Mesenchymal stem cell (in vitro differentiated cells and primary cell): ENCODE data around the gene SMURF2.
A peak's percentile ranks its signal among the peaks of the same experiment; 100 is the strongest.

Source experiments
- DNase-seq: peaks from one replicate; pipeline ENCODE4 v3.0.0-alpha.2; 2013
- H2AFZ ChIP-seq: one replicate; pipeline ENCODE4 v1.6.1; 2013; ENCODE audit warnings: low read depth, mild to moderate bottlenecking, control low read depth, inconsistent platforms, low read length, moderate library complexity
- H2AK5ac ChIP-seq: 2 replicates; pipeline ENCODE4 v1.6.1; 2013; ENCODE audit warnings: low read length, moderate library complexity, mild to moderate bottlenecking, inconsistent platforms; ENCODE audit not compliant: severe bottlenecking
- H2BK120ac ChIP-seq: one replicate; pipeline ENCODE4 v1.6.1; 2013; ENCODE audit warnings: low read depth, mild to moderate bottlenecking, inconsistent platforms, low read length, moderate library complexity
- H2BK12ac ChIP-seq, 2 experiments: one replicate each; pipeline ENCODE4 v1.6.1; 2013; ENCODE audit warnings: inconsistent platforms in 2 of 2, low read length in 2 of 2, mild to moderate bottlenecking in 2 of 2, moderate library complexity in 2 of 2, control low read depth in 1 of 2
- H2BK15ac ChIP-seq: one replicate; pipeline ENCODE4 v1.6.1; 2013; ENCODE audit warnings: mild to moderate bottlenecking, low read depth, inconsistent platforms; ENCODE audit not compliant: poor library complexity, severe bottlenecking
- H2BK5ac ChIP-seq: 2 replicates; pipeline ENCODE4 v1.6.1; 2013; ENCODE audit warnings: low read depth, mild to moderate bottlenecking, low read length, control low read depth, inconsistent platforms; ENCODE audit not compliant: poor library complexity, severe bottlenecking
- H3K14ac ChIP-seq, 2 experiments: one replicate each; pipeline ENCODE4 v1.6.1; 2013; ENCODE audit warnings: inconsistent platforms in 2 of 2, low read length in 2 of 2, control low read depth in 1 of 2, mild to moderate bottlenecking in 1 of 2, moderate library complexity in 1 of 2
- H3K18ac ChIP-seq, 2 experiments: one replicate each; pipeline ENCODE4 v1.6.1; 2013; ENCODE audit warnings: inconsistent platforms in 2 of 2, low read length in 2 of 2, control low read depth in 1 of 2, low read depth in 1 of 2, mild to moderate bottlenecking in 1 of 2
- H3K23ac ChIP-seq, 2 experiments: one replicate each; pipeline ENCODE4 v1.6.1; 2013; ENCODE audit warnings: inconsistent platforms in 2 of 2, low read length in 2 of 2, mild to moderate bottlenecking in 2 of 2, moderate library complexity in 2 of 2, control low read depth in 1 of 2
- H3K27ac ChIP-seq: 2 replicates; pipeline ENCODE4 v1.5.1; 2013; ENCODE audit warnings: mild to moderate bottlenecking, moderate library complexity, low read length, control low read depth, inconsistent platforms; ENCODE audit not compliant: poor library complexity, severe bottlenecking
- H3K27me3 ChIP-seq, 2 experiments: 2 replicates each; pipeline versions ENCODE4 v1.6.1 to v1.7.0; 2013; ENCODE audit warnings: low read length in 2 of 2, mild to moderate bottlenecking in 2 of 2, moderate library complexity in 2 of 2, control low read depth in 1 of 2, inconsistent platforms in 1 of 2; ENCODE audit not compliant: control insufficient read depth in 1 of 2, insufficient read depth in 1 of 2
- H3K36me3 ChIP-seq, 2 experiments: 2 replicates each; pipeline versions ENCODE4 v1.6.1 to v1.7.0; 2013; ENCODE audit warnings: low read length in 2 of 2, control low read depth in 1 of 2, inconsistent platforms in 1 of 2, low read depth in 1 of 2, mild to moderate bottlenecking in 1 of 2; ENCODE audit not compliant: insufficient read depth in 2 of 2, control insufficient read depth in 1 of 2
- H3K4ac ChIP-seq, 2 experiments: one replicate each; pipeline ENCODE4 v1.6.1; 2013; ENCODE audit warnings: inconsistent platforms in 2 of 2, low read length in 2 of 2, mild to moderate bottlenecking in 2 of 2, moderate library complexity in 2 of 2, control low read depth in 1 of 2, low read depth in 1 of 2
- H3K4me1 ChIP-seq: 2 replicates; pipeline ENCODE4 v1.6.1; 2013; ENCODE audit warnings: low read depth, low read length, control low read depth; ENCODE audit not compliant: control insufficient read depth, insufficient read depth
- H3K4me2 ChIP-seq: 2 replicates; pipeline ENCODE4 v1.6.1; 2013; ENCODE audit warnings: low read length, mild to moderate bottlenecking, inconsistent platforms; ENCODE audit not compliant: poor library complexity, severe bottlenecking
- H3K4me3 ChIP-seq, 2 experiments: 2 replicates each; pipeline versions ENCODE4 v1.5.1 to v1.7.0; 2013; ENCODE audit warnings: low read length in 2 of 2, mild to moderate bottlenecking in 2 of 2, control low read depth in 1 of 2, low read depth in 1 of 2; ENCODE audit not compliant: insufficient read depth in 1 of 2
- H3K79me1 ChIP-seq: replicated peaks from 2 replicates; pipeline ENCODE4 v1.6.1; 2013; ENCODE audit warnings: mild to moderate bottlenecking, control low read depth, low read length, inconsistent platforms; ENCODE audit not compliant: poor library complexity, severe bottlenecking
- H3K9ac ChIP-seq: 2 replicates; pipeline ENCODE4 v1.7.0; 2013; ENCODE audit warnings: mild to moderate bottlenecking, low read length, moderate library complexity
- H3K9me3 ChIP-seq: 2 replicates; pipeline ENCODE4 v1.7.0; 2013; ENCODE audit warnings: mild to moderate bottlenecking, low read length; ENCODE audit not compliant: control insufficient read depth
- H4K8ac ChIP-seq: one replicate; pipeline ENCODE4 v1.6.1; 2013; ENCODE audit warnings: inconsistent platforms, mild to moderate bottlenecking, low read length, moderate library complexity
- H4K91ac ChIP-seq: one replicate; pipeline ENCODE4 v1.6.1; 2013; ENCODE audit warnings: mild to moderate bottlenecking, low read length, inconsistent platforms
- WGBS: methylation state at CpG from one replicate; pipeline ENCODE4 v1.1.7; 2013; ENCODE audit warnings: mixed read lengths; 5-methylcytosine and 5-hydroxymethylcytosine counted together

Gene SMURF2

GRCh38 chr17:64531955-64532371 lies 130.1 kb downstream of the SMURF2 start:
- H2BK15ac ChIP-seq: no peak overlapping the region
- H3K4ac ChIP-seq: no peak overlapping the region
- H4K8ac ChIP-seq: peak overlapping the region; percentile 47
- 85% methylated on average over 5 of the region's 5 CpGs for WGBS
- peak; percentile 71 for DNase-seq
- H3K27me3 ChIP-seq: no peaks in the 10 kb centered on the region
- H3K27ac ChIP-seq: peak overlapping the region; percentile 41
- H3K23ac ChIP-seq: no peak overlapping the region
- H3K14ac ChIP-seq: no peak overlapping the region
- no peaks in the 10 kb centered on the region for H3K9me3 ChIP-seq
- H3K4me2 ChIP-seq: no peak overlapping the region
- H3K4me1 ChIP-seq: peaks cover 8% of the 10 kb centered on the region
- H4K91ac ChIP-seq: no peak overlapping the region
- H2BK120ac ChIP-seq: no peak overlapping the region
- H3K79me1 ChIP-seq: peaks cover 2% of the 10 kb centered on the region
- H2AFZ ChIP-seq: no peak overlapping the region
- no peak overlapping the region for H2BK12ac ChIP-seq
- H3K18ac ChIP-seq: no peak overlapping the region
- H3K36me3 ChIP-seq: peaks cover 28 to 100% of the 10 kb centered on the region in 2 experiments
- no peak overlapping the region for H2AK5ac ChIP-seq
- H3K9ac ChIP-seq: no peak overlapping the region
- no peak overlapping the region for H3K4me3 ChIP-seq
- no peak overlapping the region for H2BK5ac ChIP-seq

- H3K18ac ChIP-seq: no peak overlapping the region
- no peak overlapping the region for H3K4me3 ChIP-seq
- 97% methylated on average over 4 of the region's 5 CpGs for WGBS
- H3K79me1 ChIP-seq: peaks cover 5% of the 10 kb centered on the region
- no peak overlapping the region for H4K8ac ChIP-seq
- no peak for DNase-seq
- H3K4me1 ChIP-seq: peaks cover 4% of the 10 kb centered on the region
- H3K9ac ChIP-seq: no peak overlapping the region
- no peak overlapping the region for H3K4me2 ChIP-seq
- no peak overlapping the region for H2BK120ac ChIP-seq
- no peak overlapping the region for H3K14ac ChIP-seq
- H3K9me3 ChIP-seq: no peaks in the 10 kb centered on the region
- H4K91ac ChIP-seq: no peak overlapping the region
- no peak overlapping the region for H2BK12ac ChIP-seq
- no peak overlapping the region for H2AFZ ChIP-seq
- H3K36me3 ChIP-seq: peaks cover 30 to 95% of the 10 kb centered on the region in 2 experiments
- H3K23ac ChIP-seq: no peak overlapping the region
- H3K27me3 ChIP-seq: no peaks in the 10 kb centered on the region
- no peak overlapping the region for H2BK5ac ChIP-seq
- H3K27ac ChIP-seq: no peak overlapping the region
- no peak overlapping the region for H2AK5ac ChIP-seq
- H2BK15ac ChIP-seq: no peak overlapping the region
- no peak overlapping the region for H3K4ac ChIP-seq
These were observed 132.9 kb downstream of the SMURF2 start for GRCh38 chr17:64529221-64529620.

DNA sequence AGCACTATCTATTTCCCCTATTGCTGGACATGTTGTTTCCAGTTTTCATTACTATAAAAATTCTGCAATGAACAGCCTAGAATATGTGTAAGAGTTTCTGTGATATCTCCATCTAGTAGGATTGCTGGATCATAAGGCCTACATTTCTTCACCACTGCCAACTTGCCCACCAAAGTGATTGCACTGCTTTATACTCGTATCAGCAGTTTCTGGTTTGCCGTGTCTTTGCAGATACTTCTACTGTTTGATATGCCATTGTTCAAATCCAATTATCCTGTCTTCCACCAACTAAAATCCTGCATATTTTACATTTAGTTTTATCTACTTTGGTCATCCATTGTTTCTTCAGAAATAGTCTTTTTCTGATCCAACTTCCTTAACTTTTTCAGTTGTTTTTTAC lies 134.2 kb downstream of the SMURF2 start:
- WGBS: 98% methylated on average over 2 of the region's 2 CpGs
- Histone ChIP-seq H2AFZ (no peak overlapping the region), H3K23ac (no peak overlapping the region), H3K9me3 (no peaks in the 10 kb centered on the region), H3K4me2 (no peak overlapping the region), H3K14ac (no peak overlapping the region), H2BK120ac (no peak overlapping the region), H2AK5ac (no peak overlapping the region), H3K4me3 (no peak overlapping the region), H3K27me3 (no peaks in the 10 kb centered on the region), H3K27ac (no peak overlapping the region), H3K4me1 (peaks cover 1% of the 10 kb centered on the region), H2BK5ac (no peak overlapping the region), H3K36me3 (peaks cover 26 to 93% of the 10 kb centered on the region in 2 experiments), H4K8ac (no peak overlapping the region), H3K4ac (no peak overlapping the region), H4K91ac (no peak overlapping the region), H2BK12ac (no peak overlapping the region), H2BK15ac (no peak overlapping the region), H3K9ac (no peak overlapping the region), H3K79me1 (peaks cover 3% of the 10 kb centered on the region), H3K18ac (no peak overlapping the region)
- no peak for DNase-seq

DNA sequence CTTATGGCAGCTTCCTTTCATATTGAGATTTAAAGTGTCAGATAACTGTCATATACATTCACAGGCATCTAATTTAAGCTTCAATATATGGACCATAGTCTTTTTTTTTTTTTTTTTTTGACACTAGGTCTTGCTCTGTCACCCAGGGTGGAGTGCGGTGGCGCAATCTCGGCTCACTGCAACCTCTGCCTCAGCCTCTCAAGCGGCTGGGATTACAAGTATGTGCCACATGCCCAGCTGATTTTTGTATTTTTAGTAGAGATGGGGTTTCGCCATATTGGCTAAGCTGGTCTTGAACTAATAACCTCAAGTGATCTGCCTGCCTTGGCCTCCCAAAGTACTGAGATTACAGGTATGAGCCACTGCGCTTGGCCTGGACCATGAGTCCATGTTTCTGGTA lies 141.7 kb downstream of the SMURF2 start:
- Histone ChIP-seq H3K4me3 (no peak overlapping the region), H2AFZ (no peak overlapping the region), H3K4me2 (no peak overlapping the region), H3K14ac (no peak overlapping the region), H4K91ac (no peak overlapping the region), H3K18ac (no peak overlapping the region), H2BK15ac (no peak overlapping the region), H4K8ac (no peak overlapping the region), H3K27ac (no peak overlapping the region), H3K79me1 (peaks cover 21% of the 10 kb centered on the region), H2BK5ac (no peak overlapping the region), H3K23ac (no peak overlapping the region), H3K9me3 (no peaks in the 10 kb centered on the region), H3K4ac (no peak overlapping the region), H2BK120ac (no peak overlapping the region), H2BK12ac (no peak overlapping the region), H3K9ac (no peak overlapping the region), H3K4me1 (peaks cover 1% of the 10 kb centered on the region), H2AK5ac (no peak overlapping the region), H3K36me3 (peaks cover 31 to 91% of the 10 kb centered on the region in 2 experiments), H3K27me3 (no peaks in the 10 kb centered on the region)
- 98% methylated on average over 6 of the region's 6 CpGs for WGBS
- no peak for DNase-seq
